Measurements from ENCODE around the gene RNU4-1.
A peak's percentile ranks its signal among the peaks of the same experiment; 100 is the strongest.

Gene RNU4-1

GRCh38 chr12:120290609-120291305 is 2.3 kb downstream of the RNU4-1 start:
- peak in 1 of 2 donors; percentile 17 for DNase-seq (ENCODE audit: low read depth in 2 of 2)

- no peak for DNase-seq (ENCODE audit: low read depth in 2 of 2)
These were observed 5.5 kb downstream of the RNU4-1 start for GRCh38 chr12:120287491-120287890.

DNA sequence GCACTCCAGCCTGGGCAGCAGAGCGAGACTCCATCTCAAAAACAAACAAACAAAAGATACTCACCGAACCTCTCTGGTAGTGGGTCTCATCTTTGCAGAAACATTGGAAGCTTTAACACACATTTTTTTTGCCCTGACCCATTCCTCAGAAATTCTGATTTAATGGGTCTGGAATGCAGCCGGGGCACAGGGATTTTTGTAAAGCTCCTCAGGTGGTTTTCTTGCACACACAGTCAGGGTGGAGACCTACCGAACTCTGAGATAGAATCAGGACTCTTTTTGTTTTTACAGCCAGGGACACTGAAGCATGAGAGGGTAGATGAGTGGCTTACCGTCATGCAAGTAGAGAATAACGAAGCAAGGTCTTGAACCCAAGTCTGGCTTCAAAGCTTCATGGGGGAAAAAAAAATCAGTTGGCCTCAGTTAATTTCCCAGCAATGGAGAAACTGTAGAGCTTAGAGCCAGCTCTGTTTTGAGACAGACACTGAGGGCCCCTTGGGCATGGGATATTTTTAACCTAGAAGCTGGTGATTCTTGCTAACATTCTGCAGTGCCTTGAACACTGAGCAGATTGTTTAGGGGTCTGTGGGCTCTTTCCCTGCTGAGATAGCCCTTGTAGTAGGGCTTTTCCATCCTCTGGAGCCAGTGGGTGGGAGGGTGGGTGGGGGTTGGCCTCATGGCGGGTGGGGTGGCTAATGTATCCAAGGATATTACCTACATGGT is 6.1 kb downstream of the RNU4-1 start:
- no peak for DNase-seq (ENCODE audit: low read depth in 2 of 2)

DNA sequence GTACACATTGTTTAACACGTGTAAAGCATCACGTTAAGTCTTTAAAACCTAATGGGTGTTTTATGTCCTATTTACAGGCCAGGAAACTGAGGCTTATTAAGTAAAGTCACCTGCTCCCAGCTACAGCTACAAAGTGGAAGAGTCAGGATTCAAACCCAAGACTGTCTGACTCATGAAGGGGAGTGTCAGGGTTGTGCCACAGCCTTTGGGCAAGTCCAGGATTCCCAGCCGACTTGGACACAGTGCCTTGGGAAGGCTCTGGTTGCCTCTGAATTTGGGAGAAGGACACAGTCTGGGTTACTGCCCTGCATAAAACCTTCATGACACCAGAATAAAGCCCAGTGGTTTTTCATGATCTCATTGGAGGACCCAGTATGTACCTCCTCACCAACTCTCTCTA is 8.7 kb downstream of the RNU4-1 start:
- DNase-seq (ENCODE audit: low read depth in 2 of 2): no peak

DNA sequence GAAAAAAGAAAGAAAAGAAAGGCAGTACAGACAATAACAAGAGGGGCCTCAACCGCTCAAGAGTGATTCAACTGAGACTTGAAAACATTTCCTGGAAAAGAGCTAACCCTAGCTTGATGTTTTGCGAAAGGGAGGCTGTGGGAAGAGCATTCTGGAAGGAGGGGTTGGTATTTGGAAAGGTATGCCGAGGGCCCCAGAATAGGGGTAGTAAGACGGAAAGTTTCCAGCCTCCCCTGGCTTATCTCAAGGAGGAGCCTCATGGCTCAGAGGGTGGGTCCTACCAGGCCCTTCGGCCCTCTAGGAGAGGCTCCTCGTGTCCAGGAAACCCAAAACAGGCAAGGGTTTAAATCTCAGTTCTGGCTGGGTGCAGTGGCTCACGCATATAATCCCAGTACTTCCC is 9.7 kb downstream of the RNU4-1 start:
- no peak for DNase-seq (ENCODE audit: low read depth in 2 of 2)

- no peak for DNase-seq (ENCODE audit: low read depth in 2 of 2)
These were observed 14.6 kb downstream of the RNU4-1 start for GRCh38 chr12:120278137-120279069.

DNA sequence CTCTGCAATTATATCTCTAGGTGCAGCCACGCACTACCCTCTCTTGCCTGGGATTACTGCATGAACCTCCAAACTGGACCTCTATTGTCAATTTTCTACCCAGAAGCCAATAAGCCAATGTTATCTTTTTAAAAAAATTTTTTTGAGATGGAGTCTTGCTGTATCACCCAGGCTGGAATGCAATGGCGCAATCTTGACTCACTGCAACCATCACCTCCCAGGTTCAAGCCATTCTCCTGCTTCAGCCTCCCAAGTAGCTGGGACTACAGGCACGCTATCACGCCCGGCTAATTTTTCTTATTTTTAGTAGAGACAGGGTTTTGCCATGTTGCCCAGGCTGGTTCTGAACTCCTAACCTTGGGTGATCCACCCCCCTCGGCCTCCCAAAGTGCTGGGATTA is 16.3 kb downstream of the RNU4-1 start:
- DNase-seq (ENCODE audit: low read depth in 2 of 2): no peak

- DNase-seq (ENCODE audit: low read depth in 2 of 2): no peak
These were observed 25.3 kb downstream of the RNU4-1 start for GRCh38 chr12:120267736-120268135.

- no peak for DNase-seq (ENCODE audit: low read depth in 2 of 2)
These were observed 26.7 kb downstream of the RNU4-1 start for GRCh38 chr12:120266180-120266870.

DNA sequence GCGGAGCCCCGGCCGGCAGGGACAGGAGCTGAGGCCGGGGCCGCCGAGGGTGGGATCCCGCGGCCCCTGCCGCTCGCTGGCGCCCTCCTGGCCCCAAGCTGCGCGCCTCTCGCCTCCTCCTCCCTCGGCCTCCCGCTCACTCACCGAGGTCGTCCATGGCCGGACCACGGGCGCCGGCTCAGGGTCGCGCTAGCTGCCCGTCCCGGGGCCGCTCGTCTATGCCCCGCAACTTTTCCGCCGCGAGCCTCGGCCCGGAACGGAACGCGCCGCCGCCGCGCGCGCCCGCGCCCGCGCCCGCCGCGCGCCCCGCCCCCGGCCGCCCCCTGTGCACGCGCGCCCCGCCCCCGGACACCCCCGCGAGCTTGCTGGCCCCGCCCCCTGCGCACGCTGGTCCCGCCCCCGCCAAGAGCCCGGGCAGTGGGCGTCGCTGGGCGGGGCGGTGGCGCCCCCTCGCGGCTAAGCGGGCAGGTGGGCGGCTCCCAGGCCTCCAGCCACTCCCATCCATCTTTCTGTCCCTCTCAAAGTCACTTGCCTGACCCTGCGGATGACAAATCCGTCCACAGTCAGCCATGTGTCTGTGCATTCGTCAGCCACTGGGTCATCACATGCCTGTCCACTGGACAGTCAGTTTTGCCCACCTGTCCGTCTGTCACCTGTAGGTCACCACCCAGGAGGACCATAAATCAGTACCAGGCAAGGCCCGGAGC is 27.4 kb downstream of the RNU4-1 start, which contains the start of gene PXN:
TSS of gene PXN (minus strand) at position 258 of the 707 bp plus-strand sequence. CDS start at position 157, 101 bp downstream.
- DNase-seq (ENCODE audit: low read depth in 2 of 2): peak; percentile 92 to 94

DNA sequence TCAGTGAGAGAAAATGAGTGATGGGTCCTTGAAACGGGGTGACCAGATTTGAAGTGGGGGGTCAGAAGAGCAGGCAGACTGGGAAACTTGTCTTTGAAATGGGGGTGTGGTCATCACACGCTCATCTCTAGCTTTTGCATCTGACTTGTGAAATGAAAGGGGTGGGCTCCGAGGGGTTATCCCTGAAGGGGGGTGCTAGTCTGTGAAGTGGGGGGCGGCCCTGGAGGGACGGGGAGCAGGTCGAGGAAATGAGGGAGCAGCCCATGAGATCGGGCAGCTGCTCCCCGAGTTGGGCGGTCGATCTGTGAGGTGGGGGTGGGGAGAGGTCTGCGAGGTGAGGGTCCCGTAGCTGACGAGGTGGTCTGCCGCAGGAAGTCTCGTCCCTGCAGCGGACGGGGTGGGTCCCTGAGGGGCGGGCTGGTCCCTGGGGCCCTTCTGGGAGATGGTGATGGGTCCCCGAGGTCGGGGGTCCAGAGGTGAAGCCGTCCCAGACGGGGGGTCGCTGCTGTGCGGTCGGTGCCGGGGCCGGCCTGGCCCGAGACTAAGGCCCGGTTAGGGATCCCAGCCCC is 28.0 kb downstream of the RNU4-1 start:
- DNase-seq (ENCODE audit: low read depth in 2 of 2): no peak

DNA sequence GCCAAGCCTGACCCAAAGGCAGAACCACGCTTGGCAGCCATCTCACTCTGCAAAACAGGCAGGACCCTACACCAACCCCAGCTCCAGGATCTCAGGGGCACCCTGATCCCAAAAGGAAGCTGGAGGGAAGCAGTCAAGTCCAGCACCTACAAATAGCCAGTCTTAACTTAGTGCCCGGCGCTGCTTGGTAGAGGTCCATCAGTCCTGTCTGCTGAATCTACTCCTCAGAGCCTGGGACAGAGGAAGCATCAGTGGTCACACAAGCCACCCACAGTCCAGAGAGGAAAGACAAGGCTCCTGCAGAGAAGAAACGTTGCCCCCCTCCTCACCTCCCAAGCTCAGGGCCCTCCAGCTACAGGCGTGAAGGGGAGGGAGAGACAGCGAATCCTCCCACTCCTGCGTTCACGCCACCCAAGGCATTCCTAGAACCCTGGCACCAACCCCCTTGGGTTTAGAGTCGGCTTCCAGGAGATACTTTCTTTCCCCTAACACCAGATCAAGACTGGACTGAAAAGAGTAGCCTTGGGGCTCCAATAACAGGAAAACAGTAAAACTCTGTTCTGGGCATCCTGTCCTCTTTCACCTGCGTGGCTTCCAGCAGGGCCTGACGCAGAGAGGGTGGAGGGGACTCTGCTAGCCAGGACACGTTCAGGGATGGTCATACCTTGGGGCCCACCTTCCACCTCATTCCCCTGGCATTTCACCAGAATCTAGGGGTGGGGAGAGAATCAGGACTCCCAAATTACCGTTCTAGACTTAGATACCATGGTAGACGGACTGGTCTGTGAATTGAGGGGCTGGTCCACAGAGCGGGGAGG is 28.7 kb downstream of the RNU4-1 start:
- no peak for DNase-seq (ENCODE audit: low read depth in 2 of 2)

DNA sequence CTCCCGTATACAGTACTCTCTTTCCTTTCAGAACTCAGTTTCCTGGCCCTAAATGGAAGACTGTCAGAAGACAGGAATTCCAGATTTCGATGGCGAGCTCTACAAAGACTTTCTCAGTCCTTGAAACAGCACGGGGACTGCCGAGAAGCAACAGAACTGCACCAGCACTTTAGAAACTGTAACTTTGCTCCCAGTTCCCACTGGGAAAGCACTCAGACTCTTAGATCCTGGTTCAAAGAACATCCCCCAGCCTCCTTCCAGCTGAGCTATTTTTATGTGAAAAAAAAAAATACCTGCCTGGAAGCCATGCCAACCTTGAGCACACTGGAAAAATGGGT is 29.3 kb downstream of the RNU4-1 start:
- DNase-seq (ENCODE audit: low read depth in 2 of 2): no peak

GRCh38 chr12:120262852-120263747 is 29.9 kb downstream of the RNU4-1 start:
- no peak for DNase-seq (ENCODE audit: low read depth in 2 of 2)

GRCh38 chr12:120261951-120262851 is 30.8 kb downstream of the RNU4-1 start:
- DNase-seq (ENCODE audit: low read depth in 2 of 2): no peak

DNA sequence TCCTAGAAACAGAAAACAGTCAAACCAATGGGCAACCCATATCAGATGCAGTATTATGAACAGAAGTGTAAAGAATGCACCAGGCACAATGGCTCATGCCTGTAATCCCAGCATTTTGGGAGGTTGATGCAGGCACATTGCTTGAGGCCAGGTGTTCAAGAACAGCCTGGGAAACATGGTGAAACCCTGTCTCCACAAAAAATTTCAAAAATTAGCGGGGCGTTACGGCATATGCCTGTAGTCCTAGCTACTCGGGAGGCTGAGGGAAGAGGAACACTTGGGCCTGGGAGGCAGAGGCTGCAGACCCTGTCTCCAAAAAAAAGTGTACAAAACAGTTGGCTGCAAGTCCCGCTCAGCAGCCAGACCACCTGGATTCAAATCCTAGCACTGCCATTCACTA is 32.4 kb downstream of the RNU4-1 start:
- no peak for DNase-seq (ENCODE audit: low read depth in 2 of 2)

DNA sequence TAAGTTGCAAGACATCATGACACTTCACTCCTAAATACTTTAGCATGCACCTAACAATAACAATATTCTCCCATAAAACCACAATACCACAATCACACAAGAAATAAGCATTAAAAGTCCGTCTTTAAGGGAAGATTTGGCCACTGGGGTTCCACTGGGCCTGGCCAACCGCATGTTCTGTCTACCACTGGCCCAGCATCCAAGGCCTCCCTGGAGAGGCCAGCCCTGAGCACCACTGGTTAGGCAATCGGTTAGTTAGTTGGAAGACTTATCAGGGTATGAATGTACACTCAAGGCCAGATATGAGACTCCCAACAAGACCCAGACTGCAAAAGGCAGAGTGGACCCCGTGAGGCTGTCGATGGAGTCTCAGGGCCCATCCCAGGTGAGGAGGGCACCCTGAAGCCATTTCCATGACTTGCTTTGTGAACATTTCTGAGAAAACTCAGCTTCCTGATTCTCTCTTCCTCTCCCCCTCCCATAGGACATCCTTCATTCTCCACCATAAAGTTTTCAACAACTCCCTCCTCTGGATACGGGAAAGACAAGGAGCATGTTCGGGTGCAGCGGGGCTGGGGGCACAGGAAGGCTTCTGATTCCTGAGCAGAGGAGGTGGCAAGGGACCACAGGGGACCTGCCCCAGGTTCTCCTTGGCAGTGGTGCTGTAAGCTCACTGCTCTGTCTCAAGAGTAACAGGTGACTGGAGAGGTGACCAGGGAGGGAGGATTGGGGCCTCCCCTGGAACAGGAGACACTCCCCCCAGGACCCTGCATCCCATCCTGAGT is 33.4 kb downstream of the RNU4-1 start:
- DNase-seq (ENCODE audit: low read depth in 2 of 2): no peak

Data from stimulated activated CD4-positive, alpha-beta T cell treated with anti-CD3 and anti-CD28 coated beads, Interleukin-1b, Interleukin-23, amount 100 ng/mL, for 4 hours (primary cell).